ENCODE data around the gene SP100.
"Not testable (repeated sequence)": the region's sequence is repeated elsewhere in the genome, so short reads cannot be mapped to it uniquely, and the experiment has no call there.

The SP100 gene

GRCh38 chr2:230425377-230425776, 9.4 kb downstream of the SP100 start:
- Histone ChIP-seq H3K36me3 (no peaks in the 10 kb centered on the region), H3K9me3 (no peaks in the 10 kb centered on the region), H3K4me3 (ENCODE audit: low read depth, low read length) (no peak overlapping the region), H3K27me3 (no peaks in the 10 kb centered on the region), H3K4me1 (no peaks in the 10 kb centered on the region)
- DNase-seq = no peak
- no peak for TF ChIP-seq CTCF (IDR thresholded peaks at IDR 0.05; ENCODE audit: low read depth, low read length)

DNA sequence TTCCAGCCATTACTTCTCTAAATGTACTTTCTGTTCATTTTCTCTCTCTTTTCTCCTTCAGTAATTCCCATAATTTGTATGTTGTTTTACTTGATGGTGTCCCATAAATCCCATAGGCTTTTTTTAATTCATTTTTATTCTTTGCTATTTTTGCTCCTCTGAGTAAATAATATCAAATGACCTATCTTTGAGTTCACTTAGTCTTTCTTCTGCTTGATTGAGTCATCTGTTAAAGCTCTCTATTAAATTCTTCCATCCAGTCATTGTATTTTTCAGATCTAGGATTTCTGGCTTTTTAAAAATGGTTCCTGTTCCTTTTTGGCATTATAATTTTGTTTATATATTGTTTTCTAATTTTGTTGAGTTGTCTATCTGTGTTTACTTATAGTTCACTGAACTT, 13.5 kb downstream of the SP100 start:
- no peak overlapping the region for H3K4me3 ChIP-seq (ENCODE audit: low read depth, low read length)
- H3K9me3 ChIP-seq = no peaks in the 10 kb centered on the region
- H3K27me3 ChIP-seq = no peaks in the 10 kb centered on the region
- no peak for TF ChIP-seq CTCF (IDR thresholded peaks at IDR 0.05; ENCODE audit: low read depth, low read length)
- no peak for DNase-seq
- no peaks in the 10 kb centered on the region for H3K36me3 ChIP-seq
- no peaks in the 10 kb centered on the region for H3K4me1 ChIP-seq

DNA sequence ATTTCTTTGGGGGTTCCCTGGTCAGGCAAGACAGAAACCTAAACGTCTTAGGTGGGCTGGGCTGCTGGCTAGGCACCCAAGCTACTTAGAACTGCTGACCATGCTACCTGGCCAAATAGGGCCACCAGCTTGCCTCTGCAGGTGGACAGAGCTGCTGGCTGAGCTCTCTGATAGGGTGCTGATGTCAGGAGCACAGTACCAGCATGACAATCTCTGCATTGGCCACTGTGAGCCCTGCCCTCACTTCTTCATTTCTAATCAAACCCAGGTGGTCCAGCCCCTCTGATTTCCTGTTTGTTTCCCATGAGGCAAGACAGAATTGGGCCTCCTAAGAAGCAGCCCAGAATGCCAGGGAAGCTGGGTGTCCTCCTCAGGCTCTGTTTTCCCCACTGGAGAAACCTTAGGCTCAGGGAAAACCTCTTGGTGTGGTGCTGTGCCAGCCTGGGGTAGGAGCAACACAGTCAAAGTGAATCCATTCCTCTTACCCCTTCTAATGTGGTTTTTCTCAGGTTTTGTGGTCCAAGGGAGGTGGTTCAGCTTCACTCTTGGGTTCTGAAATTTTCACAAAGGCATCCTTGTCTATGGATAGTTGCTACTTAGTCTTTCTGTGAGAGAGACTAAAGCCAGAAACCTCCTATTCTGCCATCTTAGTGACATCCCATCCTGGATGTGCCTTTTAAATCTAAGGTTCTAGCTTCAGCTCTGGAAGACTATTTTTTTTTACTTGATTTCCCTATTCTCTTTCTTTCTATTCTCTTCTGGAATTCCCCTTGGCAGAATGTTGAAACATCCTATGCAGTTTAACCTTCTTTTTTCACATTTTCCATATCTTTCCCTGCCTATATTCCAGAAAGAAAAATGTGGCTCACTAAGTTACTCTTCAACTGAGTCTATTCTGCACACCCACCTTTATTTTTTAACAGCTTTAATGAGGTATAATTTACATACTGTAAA, 15.2 kb downstream of the SP100 start:
- Histone ChIP-seq H3K27me3 (no peaks in the 10 kb centered on the region), H3K4me1 (no peaks in the 10 kb centered on the region), H3K36me3 (no peaks in the 10 kb centered on the region), H3K4me3 (ENCODE audit: low read depth, low read length) (no peak overlapping the region), H3K9me3 (no peaks in the 10 kb centered on the region)
- DNase-seq = no peak
- TF ChIP-seq CTCF (IDR thresholded peaks at IDR 0.05; ENCODE audit: low read depth, low read length) = no peak

- TF ChIP-seq CTCF (IDR thresholded peaks at IDR 0.05; ENCODE audit: low read depth, low read length) = no peak
- DNase-seq = no peak
- H3K27me3 ChIP-seq = no peaks in the 10 kb centered on the region
- no peaks in the 10 kb centered on the region for H3K36me3 ChIP-seq
- no peaks in the 10 kb centered on the region; the same call in 1 of the 2 replicates for H3K9me3 ChIP-seq
- H3K4me1 ChIP-seq = no peaks in the 10 kb centered on the region
- no peak overlapping the region for H3K4me3 ChIP-seq (ENCODE audit: low read depth, low read length)
Observed at GRCh38 chr2:230434677-230435324, 18.8 kb downstream of the SP100 start.

- Histone ChIP-seq H3K9me3 (no peaks in the 10 kb centered on the region; the same call in 1 of the 2 replicates), H3K27me3 (no peaks in the 10 kb centered on the region), H3K4me1 (no peaks in the 10 kb centered on the region), H3K4me3 (ENCODE audit: low read depth, low read length) (no peak overlapping the region), H3K36me3 (no peaks in the 10 kb centered on the region)
- DNase-seq = no peak
- TF ChIP-seq CTCF (IDR thresholded peaks at IDR 0.05; ENCODE audit: low read depth, low read length) = no peak
Observed at GRCh38 chr2:230435431-230435830, 19.4 kb downstream of the SP100 start.

DNA sequence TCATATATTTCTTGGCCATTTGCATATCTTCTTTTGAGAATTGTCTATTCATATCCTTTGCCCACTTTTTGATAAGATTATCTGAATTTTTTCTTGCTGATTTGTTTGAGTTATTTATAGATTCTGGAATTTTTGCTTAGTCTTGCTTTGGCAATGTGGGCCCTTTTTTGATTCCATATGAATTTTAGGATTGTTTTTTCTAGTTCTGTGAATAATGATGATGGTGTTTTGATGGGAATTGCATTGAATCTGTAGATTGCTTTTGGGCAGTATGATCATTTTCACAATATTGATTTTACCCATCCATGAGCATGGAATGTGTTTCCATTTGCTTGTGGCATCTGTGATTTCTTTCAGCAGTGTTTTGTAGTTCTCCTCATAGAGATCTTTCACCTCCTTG, 23.1 kb downstream of the SP100 start:
- not testable (repeated sequence) for H3K4me1 ChIP-seq; DNase-seq; H3K36me3 ChIP-seq; H3K4me3 ChIP-seq (ENCODE audit: low read depth, low read length); H3K9me3 ChIP-seq; H3K27me3 ChIP-seq

Data from BE2C (cell line).